B cell (primary cell): Measurements from ENCODE around the gene ARL5B.

Experiments
- EZH2 ChIP-seq: IDR thresholded peaks from 2 replicates; pipeline ENCODE4 v1.6.1; 2012; ENCODE audit warnings: borderline replicate concordance, low read depth, mild to moderate bottlenecking, moderate library complexity, low read length; ENCODE audit not compliant: insufficient read depth, poor library complexity, severe bottlenecking
- TF ChIP-seq, protein P1 (sequence below): fragments of 200-600 bp; IDR thresholded peaks from one replicate; pipeline ENCODE4 v1.8.0; 2022; ENCODE audit warnings: antibody characterized with exemption, mild to moderate bottlenecking

DNA sequence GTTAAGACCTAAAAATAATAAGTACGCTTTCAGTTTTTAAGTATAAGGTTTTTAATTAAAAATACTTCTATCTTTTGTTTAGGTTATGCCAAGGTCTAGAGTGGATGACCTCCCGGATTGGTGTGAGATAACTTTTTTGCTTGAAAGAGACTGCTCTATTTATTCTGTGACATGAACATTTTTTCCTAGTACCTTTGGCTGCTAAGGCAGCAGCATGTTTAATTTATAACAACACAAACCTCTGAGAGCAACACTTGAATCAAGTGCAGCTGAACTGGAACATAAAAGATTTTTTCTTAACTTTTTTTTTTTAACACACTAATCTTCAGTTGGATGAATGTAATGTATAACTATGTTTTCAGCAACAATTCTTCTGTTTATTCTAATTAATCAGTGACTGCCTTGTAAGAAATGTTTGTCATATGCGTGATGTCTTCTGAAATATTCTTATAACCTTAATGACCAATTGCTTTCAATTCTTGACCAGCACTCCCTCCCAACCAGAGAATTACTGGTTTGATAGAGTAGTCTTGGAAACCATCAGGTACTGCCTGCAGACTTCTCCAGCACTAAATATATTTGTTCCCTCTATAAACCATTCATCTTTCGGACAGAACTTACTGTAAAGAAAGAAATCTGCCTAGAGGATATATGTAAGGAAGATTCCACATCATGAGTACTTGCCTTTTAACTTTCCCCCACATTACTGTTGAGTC is 16.0 kb downstream of the ARL5B start:
- TF ChIP-seq, protein P1, sequence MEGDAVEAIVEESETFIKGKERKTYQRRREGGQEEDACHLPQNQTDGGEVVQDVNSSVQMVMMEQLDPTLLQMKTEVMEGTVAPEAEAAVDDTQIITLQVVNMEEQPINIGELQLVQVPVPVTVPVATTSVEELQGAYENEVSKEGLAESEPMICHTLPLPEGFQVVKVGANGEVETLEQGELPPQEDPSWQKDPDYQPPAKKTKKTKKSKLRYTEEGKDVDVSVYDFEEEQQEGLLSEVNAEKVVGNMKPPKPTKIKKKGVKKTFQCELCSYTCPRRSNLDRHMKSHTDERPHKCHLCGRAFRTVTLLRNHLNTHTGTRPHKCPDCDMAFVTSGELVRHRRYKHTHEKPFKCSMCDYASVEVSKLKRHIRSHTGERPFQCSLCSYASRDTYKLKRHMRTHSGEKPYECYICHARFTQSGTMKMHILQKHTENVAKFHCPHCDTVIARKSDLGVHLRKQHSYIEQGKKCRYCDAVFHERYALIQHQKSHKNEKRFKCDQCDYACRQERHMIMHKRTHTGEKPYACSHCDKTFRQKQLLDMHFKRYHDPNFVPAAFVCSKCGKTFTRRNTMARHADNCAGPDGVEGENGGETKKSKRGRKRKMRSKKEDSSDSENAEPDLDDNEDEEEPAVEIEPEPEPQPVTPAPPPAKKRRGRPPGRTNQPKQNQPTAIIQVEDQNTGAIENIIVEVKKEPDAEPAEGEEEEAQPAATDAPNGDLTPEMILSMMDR, result no peak
- TF ChIP-seq EZH2, result no peak
